GM18909 (cell line): ENCODE data around the gene NAV2.

ENCODE experiments used
- ATAC-seq: cut with Tn5 transposase; IDR thresholded peaks from one replicate; pipeline ENCODE4 v1.9.1; 2021; ENCODE audit warnings: mild to moderate bottlenecking; ENCODE audit not compliant: unreplicated experiment, poor library complexity

NAV2 gene

GRCh38 chr11:19849947-19850593 is 137.4 kb downstream of the NAV2 start:
- no peak for ATAC-seq

GRCh38 chr11:19852288-19852687 is 139.7 kb downstream of the NAV2 start:
- ATAC-seq: no peak

GRCh38 chr11:19853016-19853415 is 140.4 kb downstream of the NAV2 start:
- ATAC-seq: no peak

- ATAC-seq: no peak
Observed at GRCh38 chr11:19853920-19854319, 141.3 kb downstream of the NAV2 start.

- no peak for ATAC-seq
Observed at GRCh38 chr11:19861171-19861570, 148.5 kb downstream of the NAV2 start.

GRCh38 chr11:19862091-19862490 is 149.5 kb downstream of the NAV2 start:
- no peak for ATAC-seq

GRCh38 chr11:19864141-19865140 is 151.8 kb downstream of the NAV2 start:
- ATAC-seq: no peak

- no peak for ATAC-seq
Observed at GRCh38 chr11:19866037-19866436, 153.4 kb downstream of the NAV2 start.

- no peak for ATAC-seq
Observed at GRCh38 chr11:19866521-19866920, 153.9 kb downstream of the NAV2 start.

GRCh38 chr11:19867064-19867463 is 154.4 kb downstream of the NAV2 start:
- ATAC-seq: no peak

- ATAC-seq: no peak
Observed at GRCh38 chr11:19868281-19868821, 155.7 kb downstream of the NAV2 start.

- no peak for ATAC-seq
Observed at GRCh38 chr11:19868871-19869270, 156.2 kb downstream of the NAV2 start.

- no peak for ATAC-seq
Observed at GRCh38 chr11:19869466-19869865, 156.8 kb downstream of the NAV2 start.

- no peak for ATAC-seq
Observed at GRCh38 chr11:19869946-19870589, 157.4 kb downstream of the NAV2 start.

- no peak for ATAC-seq
Observed at GRCh38 chr11:19871531-19871930, 158.9 kb downstream of the NAV2 start.

- no peak for ATAC-seq
Observed at GRCh38 chr11:19872512-19873145, 160.0 kb downstream of the NAV2 start.

GRCh38 chr11:19873730-19874129 is 161.1 kb downstream of the NAV2 start:
- ATAC-seq: no peak

- ATAC-seq: no peak
Observed at GRCh38 chr11:19874266-19874665, 161.6 kb downstream of the NAV2 start.

- ATAC-seq: no peak
Observed at GRCh38 chr11:19876750-19877149, 164.1 kb downstream of the NAV2 start.

- no peak for ATAC-seq
Observed at GRCh38 chr11:19878520-19878919, 165.9 kb downstream of the NAV2 start.
